ENCODE results near the gene C2orf76.
"Not testable (repeated sequence)": the region's sequence is repeated elsewhere in the genome, so short reads cannot be mapped to it uniquely, and the experiment has no call there.

Gene C2orf76

GRCh38 chr2:119407430-119408220 is 41.0 kb upstream of the C2orf76 start:
- Histone ChIP-seq H3K36me3 (no peaks in the 10 kb centered on the region), H3K4me1 (no peaks in the 10 kb centered on the region), H3K9me3 (no peaks in the 10 kb centered on the region), H3K27me3 (no peaks in the 10 kb centered on the region), H3K4me3 (ENCODE audit: low read depth, low read length) (no peak overlapping the region)
- peak; percentile 71 for TF ChIP-seq CTCF (IDR thresholded peaks at IDR 0.05; ENCODE audit: low read depth, low read length)
- DNase-seq = peak; percentile 28

- no peak for TF ChIP-seq CTCF (IDR thresholded peaks at IDR 0.05; ENCODE audit: low read depth, low read length)
- Histone ChIP-seq H3K4me1 (no peaks in the 10 kb centered on the region), H3K9me3 (no peaks in the 10 kb centered on the region), H3K36me3 (no peaks in the 10 kb centered on the region), H3K4me3 (ENCODE audit: low read depth, low read length) (no peak overlapping the region), H3K27me3 (no peaks in the 10 kb centered on the region)
- no peak for DNase-seq
Observed at GRCh38 chr2:119405151-119405550, 38.5 kb upstream of the C2orf76 start.

GRCh38 chr2:119403618-119404017 is 37.0 kb upstream of the C2orf76 start:
- DNase-seq; H3K4me3 ChIP-seq (ENCODE audit: low read depth, low read length); H3K36me3 ChIP-seq; H3K27me3 ChIP-seq; H3K9me3 ChIP-seq; H3K4me1 ChIP-seq: not testable (repeated sequence)

- Histone ChIP-seq H3K36me3 (no peaks in the 10 kb centered on the region), H3K4me1 (no peaks in the 10 kb centered on the region), H3K9me3 (no peaks in the 10 kb centered on the region), H3K4me3 (ENCODE audit: low read depth, low read length) (no peak overlapping the region), H3K27me3 (no peaks in the 10 kb centered on the region)
- DNase-seq = no peak
- TF ChIP-seq CTCF (IDR thresholded peaks at IDR 0.05; ENCODE audit: low read depth, low read length) = no peak
Observed at GRCh38 chr2:119402645-119403560, 36.3 kb upstream of the C2orf76 start.

GRCh38 chr2:119402106-119402505 is 35.5 kb upstream of the C2orf76 start:
- H3K27me3 ChIP-seq = no peaks in the 10 kb centered on the region
- no peak for DNase-seq
- H3K9me3 ChIP-seq = no peaks in the 10 kb centered on the region
- H3K36me3 ChIP-seq = no peaks in the 10 kb centered on the region
- no peak for TF ChIP-seq CTCF (IDR thresholded peaks at IDR 0.05; ENCODE audit: low read depth, low read length)
- no peak overlapping the region for H3K4me3 ChIP-seq (ENCODE audit: low read depth, low read length)
- no peaks in the 10 kb centered on the region for H3K4me1 ChIP-seq

- H3K27me3 ChIP-seq = no peaks in the 10 kb centered on the region
- TF ChIP-seq CTCF (IDR thresholded peaks at IDR 0.05; ENCODE audit: low read depth, low read length) = no peak
- H3K4me1 ChIP-seq = no peaks in the 10 kb centered on the region
- H3K4me3 ChIP-seq (ENCODE audit: low read depth, low read length) = no peak overlapping the region
- no peaks in the 10 kb centered on the region for H3K9me3 ChIP-seq
- no peaks in the 10 kb centered on the region for H3K36me3 ChIP-seq
- DNase-seq = no peak
Observed at GRCh38 chr2:119397196-119397595, 30.6 kb upstream of the C2orf76 start.
